Measurements from ENCODE around the gene GFOD2.

Gene GFOD2

GRCh38 chr16:67679935-67680897 is 38.9 kb downstream of the GFOD2 start:
- no peaks in the 10 kb centered on the region for H3K27me3 ChIP-seq (ENCODE audit: insufficient read depth, low read length)
- no peak overlapping the region for H3K4me3 ChIP-seq (ENCODE audit: low read depth, low read length)
- H3K36me3 ChIP-seq (ENCODE audit: insufficient read depth, low read length) = peaks cover 15% of the 10 kb centered on the region; the same call in 1 of the 2 replicates
- no peak overlapping the region for H2AFZ ChIP-seq (ENCODE audit: low read length, unreplicated experiment)
- H3K27ac ChIP-seq (ENCODE audit: low read depth, low read length) = no peak overlapping the region
- no peaks in the 10 kb centered on the region for H3K4me1 ChIP-seq (ENCODE audit: control insufficient read depth, insufficient read depth, low read length, unreplicated experiment)
- H3K79me2 ChIP-seq (ENCODE audit: control insufficient read depth, insufficient read depth, low read length, unreplicated experiment) = no peaks in the 10 kb centered on the region

- Histone ChIP-seq H3K4me3 (ENCODE audit: low read depth, low read length) (no peak overlapping the region), H3K4me1 (ENCODE audit: control insufficient read depth, insufficient read depth, low read length, unreplicated experiment) (peaks cover 2% of the 10 kb centered on the region), H3K36me3 (ENCODE audit: insufficient read depth, low read length) (peaks cover 7% of the 10 kb centered on the region; the same call in 1 of the 2 replicates)
Observed at GRCh38 chr16:67678354-67679023, 40.6 kb downstream of the GFOD2 start.

GRCh38 chr16:67677712-67678111 is 41.4 kb downstream of the GFOD2 start:
- Histone ChIP-seq H3K79me2 (ENCODE audit: control insufficient read depth, insufficient read depth, low read length, unreplicated experiment) (no peaks in the 10 kb centered on the region), H2AFZ (ENCODE audit: low read length, unreplicated experiment) (no peak overlapping the region), H3K27ac (ENCODE audit: low read depth, low read length) (no peak overlapping the region), H3K36me3 (ENCODE audit: insufficient read depth, low read length) (peaks cover 5% of the 10 kb centered on the region; the same call in 1 of the 2 replicates), H3K4me3 (ENCODE audit: low read depth, low read length) (no peak overlapping the region), H3K27me3 (ENCODE audit: insufficient read depth, low read length) (no peaks in the 10 kb centered on the region), H3K4me1 (ENCODE audit: control insufficient read depth, insufficient read depth, low read length, unreplicated experiment) (peaks cover 5% of the 10 kb centered on the region)

More at GRCh38 chr16:67678354-67679023, 40.6 kb downstream of the GFOD2 start:
- Histone ChIP-seq H3K27ac (ENCODE audit: low read depth, low read length) (no peak overlapping the region), H3K79me2 (ENCODE audit: control insufficient read depth, insufficient read depth, low read length, unreplicated experiment) (no peaks in the 10 kb centered on the region), H3K27me3 (ENCODE audit: insufficient read depth, low read length) (no peaks in the 10 kb centered on the region), H2AFZ (ENCODE audit: low read length, unreplicated experiment) (no peak overlapping the region)

DNA sequence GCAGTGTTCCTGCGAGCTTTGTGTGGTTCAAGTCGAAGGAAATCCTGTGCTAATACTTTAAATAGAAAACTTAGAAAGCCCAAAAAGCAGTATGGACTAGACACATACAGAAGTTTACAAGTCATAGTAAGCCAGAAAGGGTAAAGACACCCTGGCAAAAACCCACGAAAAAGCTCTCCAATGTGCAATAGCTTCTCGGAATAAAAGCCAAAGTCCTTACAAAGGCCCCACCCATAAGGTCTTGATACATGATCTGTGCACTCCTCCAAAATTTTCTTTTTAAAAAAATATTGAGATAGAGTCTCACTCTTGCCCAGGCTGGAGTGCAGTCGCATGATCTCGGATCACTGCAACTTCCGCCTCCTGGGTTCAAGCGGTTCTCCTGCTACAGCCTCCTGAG is 42.2 kb downstream of the GFOD2 start:
- Histone ChIP-seq H3K4me3 (ENCODE audit: low read depth, low read length) (no peak overlapping the region), H3K27me3 (ENCODE audit: insufficient read depth, low read length) (no peaks in the 10 kb centered on the region), H3K4me1 (ENCODE audit: control insufficient read depth, insufficient read depth, low read length, unreplicated experiment) (peaks cover 5% of the 10 kb centered on the region), H3K79me2 (ENCODE audit: control insufficient read depth, insufficient read depth, low read length, unreplicated experiment) (no peaks in the 10 kb centered on the region), H3K27ac (ENCODE audit: low read depth, low read length) (no peak overlapping the region), H3K36me3 (ENCODE audit: insufficient read depth, low read length) (peaks cover 5% of the 10 kb centered on the region; the same call in 1 of the 2 replicates), H2AFZ (ENCODE audit: low read length, unreplicated experiment) (no peak overlapping the region)

DNA sequence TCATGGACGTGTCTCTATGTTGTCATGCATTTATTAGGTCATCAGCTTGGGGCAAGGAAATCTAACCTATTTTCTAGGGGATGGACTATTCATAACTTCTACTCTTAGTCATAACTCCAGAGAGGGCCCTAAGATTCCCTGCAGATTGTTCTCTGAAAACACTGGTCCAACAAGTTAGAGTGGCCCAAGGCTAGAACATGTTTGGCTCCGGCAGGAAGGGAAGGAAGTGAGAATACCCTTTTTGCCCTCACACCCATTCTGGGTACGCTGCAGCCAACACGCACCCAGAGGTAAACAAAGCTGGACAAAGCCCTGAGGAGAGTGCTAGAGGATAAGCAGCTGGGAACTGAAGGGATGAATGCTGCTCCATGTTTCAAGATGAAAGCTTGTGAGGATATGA is 42.6 kb downstream of the GFOD2 start:
- no peak overlapping the region for H3K4me3 ChIP-seq (ENCODE audit: low read depth, low read length)
- no peaks in the 10 kb centered on the region for H3K27me3 ChIP-seq (ENCODE audit: insufficient read depth, low read length)
- no peak overlapping the region for H2AFZ ChIP-seq (ENCODE audit: low read length, unreplicated experiment)
- H3K4me1 ChIP-seq (ENCODE audit: control insufficient read depth, insufficient read depth, low read length, unreplicated experiment) = peaks cover 5% of the 10 kb centered on the region
- H3K36me3 ChIP-seq (ENCODE audit: insufficient read depth, low read length) = peaks cover 5% of the 10 kb centered on the region; the same call in 1 of the 2 replicates
- no peak overlapping the region for H3K27ac ChIP-seq (ENCODE audit: low read depth, low read length)
- H3K79me2 ChIP-seq (ENCODE audit: control insufficient read depth, insufficient read depth, low read length, unreplicated experiment) = no peaks in the 10 kb centered on the region

GRCh38 chr16:67675999-67676398 is 43.1 kb downstream of the GFOD2 start:
- Histone ChIP-seq H2AFZ (ENCODE audit: low read length, unreplicated experiment) (no peak overlapping the region), H3K4me1 (ENCODE audit: control insufficient read depth, insufficient read depth, low read length, unreplicated experiment) (peaks cover 5% of the 10 kb centered on the region), H3K4me3 (ENCODE audit: low read depth, low read length) (no peak overlapping the region), H3K27ac (ENCODE audit: low read depth, low read length) (no peak overlapping the region), H3K27me3 (ENCODE audit: insufficient read depth, low read length) (no peaks in the 10 kb centered on the region), H3K79me2 (ENCODE audit: control insufficient read depth, insufficient read depth, low read length, unreplicated experiment) (no peaks in the 10 kb centered on the region), H3K36me3 (ENCODE audit: insufficient read depth, low read length) (peaks cover 5% of the 10 kb centered on the region; the same call in 1 of the 2 replicates)

DNA sequence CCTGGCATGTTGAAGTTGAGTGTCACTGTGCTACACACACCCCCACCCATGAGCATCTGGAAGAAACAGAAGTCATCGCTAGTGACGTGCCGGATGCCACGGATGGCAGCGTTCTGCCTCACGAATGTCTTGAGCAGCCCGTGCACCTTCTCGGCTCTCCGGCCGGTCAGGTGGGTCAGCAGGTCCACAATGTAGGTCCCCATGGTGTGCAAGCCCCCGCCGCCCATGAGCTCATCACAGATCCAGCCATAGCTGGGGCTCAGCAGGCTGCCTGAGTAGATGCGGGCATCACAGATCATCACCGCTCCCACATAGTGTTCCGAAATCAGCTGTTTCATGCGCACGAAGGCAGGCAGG is 43.6 kb downstream of the GFOD2 start:
- H2AFZ ChIP-seq (ENCODE audit: low read length, unreplicated experiment) = no peak overlapping the region
- no peak overlapping the region for H3K4me3 ChIP-seq (ENCODE audit: low read depth, low read length)
- H3K4me1 ChIP-seq (ENCODE audit: control insufficient read depth, insufficient read depth, low read length, unreplicated experiment) = peaks cover 5% of the 10 kb centered on the region
- H3K36me3 ChIP-seq (ENCODE audit: insufficient read depth, low read length) = peaks cover 5% of the 10 kb centered on the region; the same call in 1 of the 2 replicates
- no peak overlapping the region for H3K27ac ChIP-seq (ENCODE audit: low read depth, low read length)
- H3K79me2 ChIP-seq (ENCODE audit: control insufficient read depth, insufficient read depth, low read length, unreplicated experiment) = no peaks in the 10 kb centered on the region
- H3K27me3 ChIP-seq (ENCODE audit: insufficient read depth, low read length) = no peaks in the 10 kb centered on the region

DNA sequence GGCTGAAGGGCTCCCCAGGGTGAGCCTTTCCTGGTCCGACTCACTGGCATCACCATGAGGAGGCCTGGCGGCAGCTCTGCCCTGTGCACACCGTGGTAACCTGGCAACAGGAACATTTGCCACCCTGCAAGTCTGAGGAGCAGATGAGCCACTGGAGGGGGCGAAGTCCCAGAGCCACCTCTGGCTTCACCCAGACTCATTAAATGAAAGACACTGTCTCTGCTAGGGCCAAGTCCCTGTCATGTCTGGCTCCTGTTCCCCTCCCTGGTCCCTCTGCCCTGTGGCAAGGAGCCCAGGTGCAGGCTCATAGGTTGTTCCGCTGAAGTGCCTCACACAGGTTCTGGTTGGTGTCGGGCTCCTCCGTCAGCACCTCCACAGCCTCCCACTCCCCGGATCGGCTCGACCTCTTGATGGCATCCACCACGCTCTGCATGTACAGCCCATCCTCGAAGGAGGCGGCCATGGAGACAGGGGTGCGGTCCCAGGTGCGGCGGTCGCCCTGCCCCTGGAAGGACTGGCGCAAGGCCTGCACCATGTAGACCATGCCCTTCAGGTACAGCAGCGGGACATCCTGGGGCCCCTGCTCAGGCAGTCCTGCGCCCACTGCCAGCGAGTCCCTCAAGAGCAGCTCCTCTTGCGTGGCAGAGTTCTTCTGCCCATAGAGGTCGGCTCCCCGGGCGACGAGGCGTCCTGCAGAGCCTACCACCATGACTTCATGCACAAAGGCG is 44.1 kb downstream of the GFOD2 start:
- no peaks in the 10 kb centered on the region for H3K27me3 ChIP-seq (ENCODE audit: insufficient read depth, low read length)
- H2AFZ ChIP-seq (ENCODE audit: low read length, unreplicated experiment) = no peak overlapping the region
- H3K27ac ChIP-seq (ENCODE audit: low read depth, low read length) = no peak overlapping the region
- no peaks in the 10 kb centered on the region for H3K79me2 ChIP-seq (ENCODE audit: control insufficient read depth, insufficient read depth, low read length, unreplicated experiment)
- H3K4me1 ChIP-seq (ENCODE audit: control insufficient read depth, insufficient read depth, low read length, unreplicated experiment) = peaks cover 5% of the 10 kb centered on the region
- no peak overlapping the region for H3K4me3 ChIP-seq (ENCODE audit: low read depth, low read length)
- H3K36me3 ChIP-seq (ENCODE audit: insufficient read depth, low read length) = peaks cover 5% of the 10 kb centered on the region; the same call in 1 of the 2 replicates

DNA sequence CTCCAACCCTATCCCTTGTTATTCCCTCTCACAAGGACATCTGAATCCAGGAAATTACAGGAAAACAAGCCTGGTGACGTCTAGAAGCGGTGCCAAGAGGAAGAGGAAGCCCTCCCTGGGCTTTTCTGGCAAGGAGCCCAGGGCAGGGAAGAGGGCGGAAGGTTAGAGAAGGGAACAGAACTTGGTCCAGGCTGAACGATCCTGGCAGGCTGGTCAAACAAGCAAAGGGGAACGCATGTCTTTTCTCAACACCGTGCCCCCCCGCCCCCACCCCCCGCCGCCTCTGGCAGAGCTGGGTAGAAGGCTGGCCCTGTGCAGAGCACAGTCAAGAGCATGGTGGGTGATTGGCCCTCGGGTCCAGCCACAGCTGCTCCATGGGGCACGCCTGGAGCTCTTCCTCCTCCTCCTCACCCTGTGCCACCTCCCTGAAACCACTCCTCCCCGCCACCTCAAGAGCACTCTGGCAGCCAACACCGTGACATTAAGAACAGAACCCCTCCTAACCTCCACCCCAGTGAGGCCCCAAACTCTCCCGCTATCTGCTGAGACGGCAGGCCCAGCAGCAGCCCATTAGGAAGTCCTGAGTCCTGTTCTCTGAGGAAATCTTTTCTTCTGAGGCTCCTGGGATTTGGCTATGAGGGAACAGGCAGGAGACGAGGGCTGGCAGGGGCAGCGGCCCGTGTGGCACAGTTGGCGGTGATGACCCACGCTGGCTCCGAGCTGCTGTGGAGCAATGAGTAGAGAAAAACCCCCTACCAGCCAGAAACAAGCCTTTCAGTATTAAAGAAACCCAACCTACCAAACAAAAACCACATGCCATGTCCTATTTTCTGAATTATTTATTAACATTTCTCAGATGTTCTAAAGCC is 45.2 kb downstream of the GFOD2 start:
- no peak overlapping the region for H3K27ac ChIP-seq (ENCODE audit: low read depth, low read length)
- H3K79me2 ChIP-seq (ENCODE audit: control insufficient read depth, insufficient read depth, low read length, unreplicated experiment) = no peaks in the 10 kb centered on the region

More for the DNA sequence above, 45.2 kb downstream of the GFOD2 start:
- H3K4me1 ChIP-seq (ENCODE audit: control insufficient read depth, insufficient read depth, low read length, unreplicated experiment) = peaks cover 5% of the 10 kb centered on the region
- no peak overlapping the region for H3K4me3 ChIP-seq (ENCODE audit: low read depth, low read length)
- H2AFZ ChIP-seq (ENCODE audit: low read length, unreplicated experiment) = no peak overlapping the region
- peaks cover 5% of the 10 kb centered on the region; the same call in 1 of the 2 replicates for H3K36me3 ChIP-seq (ENCODE audit: insufficient read depth, low read length)
- no peaks in the 10 kb centered on the region for H3K27me3 ChIP-seq (ENCODE audit: insufficient read depth, low read length)

All from ACC112 (cell line).